Panc1 (cell line): Measurements from ENCODE around the gene TMEM8B. TPM values are rescaled to one million over a fixed set of nuclear protein-coding genes. Genes with fewer than 3 reads are reported as not detected.

ENCODE experiments used
- ATAC-seq: fragments of 200-7000 bp; cut with Tn5 transposase; 2 replicates; pipeline ENCODE4 v1.9.1; 2020; ENCODE audit warnings: mild to moderate bottlenecking, moderate library complexity
- BruUV-seq: library from RNA; stranded (reverse); fragments of 400-500 nt; replicated peaks from 2 replicates; lab custom pipeline; 2021; lab: Mats Ljungman, UMichigan
- CTCF ChIA-PET: fragments of 300-600 bp; sonication (Branson Sonifier 250); formaldehyde crosslinking; loops from one replicate; lab custom pipeline; 2022; ENCODE audit warnings: antibody characterized with exemption; lab: Charles Lee
- POLR2A ChIA-PET: fragments of 300-600 bp; sonication (Branson Sonifier 250); formaldehyde crosslinking; loops from one replicate; lab custom pipeline; 2022; ENCODE audit warnings: antibody characterized with exemption; lab: Charles Lee
- DNase-seq: peaks from one replicate; pipeline ENCODE4 v3.0.0-alpha.2; 2010; ENCODE audit warnings: low read depth, low spot score
- H3K27ac ChIP-seq: 2 replicates; pipeline ENCODE4 v1.5.1; 2011; ENCODE audit warnings: mild to moderate bottlenecking, low read length, inconsistent platforms
- H3K27me3 ChIP-seq: fragments of 200-500 bp; sonication (Bioruptor generic); 2 replicates; pipeline ENCODE4 v1.6.0; 2014; ENCODE audit warnings: low read length, inconsistent platforms; ENCODE audit not compliant: control insufficient read depth, insufficient read depth
- H3K36me3 ChIP-seq: fragments of 200-500 bp; sonication (Bioruptor generic); 2 replicates; pipeline ENCODE4 v1.5.1; 2014; ENCODE audit warnings: inconsistent platforms, mild to moderate bottlenecking, low read length, moderate library complexity; ENCODE audit not compliant: control insufficient read depth, insufficient read depth
- H3K4me1 ChIP-seq: 2 replicates; pipeline ENCODE4 v1.5.1; 2011; ENCODE audit warnings: inconsistent platforms, mild to moderate bottlenecking, low read length, moderate library complexity; ENCODE audit not compliant: control insufficient read depth, insufficient read depth
- H3K4me3 ChIP-seq, 2 experiments: 2 replicates each; pipeline ENCODE4 v1.5.1; 2011 to 2012; ENCODE audit warnings: low read depth in 2 of 2, low read length in 2 of 2, mild to moderate bottlenecking in 2 of 2, inconsistent platforms in 1 of 2, moderate library complexity in 1 of 2
- H3K9me3 ChIP-seq: fragments of 200-500 bp; sonication (Bioruptor generic); 2 replicates; pipeline ENCODE4 v1.5.1; 2014; ENCODE audit warnings: low read depth, mild to moderate bottlenecking, inconsistent platforms, low read length, moderate library complexity; ENCODE audit not compliant: control insufficient read depth, insufficient read depth
- CTCF ChIP-seq: fragments of 450-650 bp; IDR thresholded peaks from 2 replicates; pipeline ENCODE4 v1.5.1; 2017; ENCODE audit warnings: mild to moderate bottlenecking
- POLR2AphosphoS5 ChIP-seq: IDR thresholded peaks from 2 replicates; pipeline ENCODE4 v1.6.1; 2012; ENCODE audit warnings: mild to moderate bottlenecking, low read depth, low read length, moderate library complexity
- REST ChIP-seq, 2 experiments: IDR thresholded peaks; 2 replicates each; pipeline ENCODE4 v1.6.1; 2011 to 2012; ENCODE audit warnings: low read depth in 2 of 2, control low read depth in 1 of 2, low read length in 1 of 2, mild to moderate bottlenecking in 1 of 2, moderate library complexity in 1 of 2; ENCODE audit not compliant: insufficient read depth in 1 of 2
- SIN3A ChIP-seq: IDR thresholded peaks from 2 replicates; pipeline ENCODE4 v1.6.1; 2012; ENCODE audit warnings: low read depth, mild to moderate bottlenecking, low read length, moderate library complexity, borderline replicate concordance; ENCODE audit not compliant: insufficient read depth
- TCF7L2 ChIP-seq: IDR thresholded peaks from 2 replicates; pipeline ENCODE4 v1.6.1; 2011; ENCODE audit warnings: mild to moderate bottlenecking, low read depth, low read length, inconsistent platforms
- in situ Hi-C: cut with HindIII; loops from 2 replicates; pipeline ENCODE4 v1.10.0; 2016; ENCODE audit warnings: low sequenced_read_pairs, low pct_unique_long_range_greater_than_20kb
- intact Hi-C: fragments of 100-400 bp; cut with micrococcal nuclease; formaldehyde crosslinking; loops from one replicate; pipeline ENCODE4 v1.10.0; 2022; ENCODE audit not compliant: unreplicated experiment
- total RNA-seq: library from RNA; stranded (reverse); gene quantifications from one replicate; pipeline ENCODE4 v1.2.1, GENCODE V29; 2021; ENCODE audit not compliant: unreplicated experiment

TMEM8B gene
- total RNA-seq, 1 experiment from 2014 or later, result 7.9 TPM

- BruUV-seq, result no TSS peak
- ChIA-PET POLR2A (no interaction called here), CTCF (interaction anchor here (0.6 to 0.7 kb wide), 2 partner anchors 53 to 57 kb away, joined by 3 read pairs; no protein-coding TSS in a partner anchor)
- TF ChIP-seq SIN3A (no peak), TCF7L2 (no peak), POLR2AphosphoS5 (no peak), REST (IDR thresholded peaks at IDR 0.05; ENCODE audit: insufficient read depth in 1 of 2, low read depth in 2 of 2, low read length in 1 of 2) (no peak), CTCF (no peak)
- no peaks in the 10 kb centered on the region for H3K4me1 ChIP-seq
- no peaks in the 10 kb centered on the region for H3K27me3 ChIP-seq
- intact Hi-C loops (no loop called here), in situ Hi-C loops (no loop called here)
- DNase-seq, result no peak
- peaks cover 3% of the 10 kb centered on the region for H3K36me3 ChIP-seq
- ATAC-seq, result no peak
- no peak overlapping the region for H3K4me3 ChIP-seq
- no peak overlapping the region for H3K27ac ChIP-seq
- no peaks in the 10 kb centered on the region for H3K9me3 ChIP-seq
Measured at GRCh38 chr9:35800530-35800929, 28.5 kb upstream of the TMEM8B start.

- no peak for ATAC-seq
- Histone ChIP-seq H3K9me3 (no peaks in the 10 kb centered on the region), H3K27ac (no peak overlapping the region), H3K4me3 (no peak overlapping the region), H3K36me3 (peaks cover 3% of the 10 kb centered on the region), H3K4me1 (no peaks in the 10 kb centered on the region), H3K27me3 (no peaks in the 10 kb centered on the region)
- TF ChIP-seq TCF7L2, result no peak
- no peak for TF ChIP-seq REST (IDR thresholded peaks at IDR 0.05; ENCODE audit: insufficient read depth in 1 of 2, low read depth in 2 of 2, low read length in 1 of 2)
- no peak for TF ChIP-seq CTCF
- no peak for TF ChIP-seq SIN3A
- TF ChIP-seq POLR2AphosphoS5, result no peak
- in situ Hi-C loops, result no loop called here
- intact Hi-C loops, result no loop called here
- CTCF ChIA-PET, result no interaction called here
- POLR2A ChIA-PET, result interaction anchor here (0.6 kb wide), 1 partner anchor 281 kb away, joined by 4 read pairs; no protein-coding TSS in a partner anchor
- BruUV-seq, result no TSS peak
- DNase-seq, result no peak
Measured at GRCh38 chr9:35801328-35802128, 27.5 kb upstream of the TMEM8B start.
